Activated CD8-positive, alpha-beta memory T cell treated with anti-CD3 and anti-CD28 coated beads for 1 hour (primary cell): ENCODE measurements around the gene TMEM266.

Experiments used
- DNase-seq, 2 donors: peaks; one replicate each; pipeline ENCODE4 v3.0.0-alpha.2; 2020; ENCODE audit warnings: low read depth in 1 of 2; ENCODE audit errors: extremely low read depth in 1 of 2

Gene TMEM266

DNA sequence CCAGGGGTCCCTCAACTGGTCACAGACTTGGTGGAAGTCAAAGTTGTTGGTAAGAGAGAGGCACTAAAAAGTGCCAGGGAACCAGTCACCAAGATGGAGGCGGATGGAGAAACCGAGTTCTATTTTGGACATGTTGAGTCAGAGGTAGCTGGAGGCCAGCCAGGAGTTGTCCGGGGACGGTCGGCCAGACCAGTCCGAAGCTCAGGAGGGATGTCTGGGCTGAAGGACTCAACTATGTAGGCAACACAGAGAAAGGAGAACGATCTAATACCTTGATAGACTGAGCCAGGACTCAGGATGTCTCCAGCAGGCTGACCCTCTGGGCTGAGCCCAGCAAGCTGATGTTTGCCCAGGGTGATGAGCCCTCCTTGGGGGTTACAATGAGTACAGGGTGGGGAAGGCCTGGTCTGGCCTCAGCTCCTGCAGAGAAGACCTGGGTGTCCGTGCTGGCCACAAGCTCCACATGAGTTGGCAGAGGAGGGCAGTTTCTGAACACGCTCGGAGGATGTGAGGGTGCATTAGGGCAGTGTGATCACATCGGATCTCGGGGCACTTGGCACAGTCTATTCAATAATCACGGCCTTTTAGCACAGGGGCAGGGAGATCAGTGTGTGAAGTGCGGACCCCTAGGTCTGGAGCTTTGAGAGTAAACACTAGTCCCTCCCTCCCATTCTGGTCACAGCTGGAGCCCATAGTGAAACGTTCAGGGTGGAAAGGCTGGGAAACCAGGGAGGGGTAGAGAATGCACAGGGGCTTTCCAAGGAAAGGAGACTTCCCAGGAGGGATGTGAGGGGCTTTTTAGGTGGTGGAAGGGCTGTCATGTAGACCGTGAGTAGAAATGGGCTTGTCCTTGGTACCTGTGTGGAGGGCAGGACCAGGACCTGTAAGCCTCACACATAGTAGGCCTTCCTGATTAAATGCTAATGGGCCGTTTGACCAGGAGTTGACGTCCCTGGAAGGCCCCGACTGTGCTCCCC, 139.6 kb downstream of the TMEM266 start:
- no peak for DNase-seq

DNA sequence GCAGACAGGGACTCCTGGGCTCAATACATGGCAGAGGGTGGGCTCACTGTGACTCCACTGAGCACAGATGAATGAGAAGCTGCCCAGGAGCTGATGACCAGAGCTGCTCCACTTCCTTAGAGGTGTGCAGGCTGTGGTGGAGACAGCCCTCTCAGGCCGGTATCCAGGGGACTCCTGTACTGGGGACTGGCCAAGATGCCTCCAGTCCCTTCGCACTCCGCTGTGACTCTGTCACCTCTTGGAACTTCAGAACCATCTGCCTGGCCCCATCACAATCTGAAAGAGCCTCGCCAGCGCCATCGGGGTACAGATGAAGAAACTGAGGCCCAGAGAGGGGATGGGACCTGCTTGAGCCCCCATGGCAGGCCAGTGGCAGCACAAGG, 140.3 kb downstream of the TMEM266 start:
- no peak for DNase-seq

GRCh38 chr15:76200641-76201105, 140.9 kb downstream of the TMEM266 start:
- DNase-seq = no peak

GRCh38 chr15:76201536-76202255, 141.9 kb downstream of the TMEM266 start:
- DNase-seq = no peak

DNA sequence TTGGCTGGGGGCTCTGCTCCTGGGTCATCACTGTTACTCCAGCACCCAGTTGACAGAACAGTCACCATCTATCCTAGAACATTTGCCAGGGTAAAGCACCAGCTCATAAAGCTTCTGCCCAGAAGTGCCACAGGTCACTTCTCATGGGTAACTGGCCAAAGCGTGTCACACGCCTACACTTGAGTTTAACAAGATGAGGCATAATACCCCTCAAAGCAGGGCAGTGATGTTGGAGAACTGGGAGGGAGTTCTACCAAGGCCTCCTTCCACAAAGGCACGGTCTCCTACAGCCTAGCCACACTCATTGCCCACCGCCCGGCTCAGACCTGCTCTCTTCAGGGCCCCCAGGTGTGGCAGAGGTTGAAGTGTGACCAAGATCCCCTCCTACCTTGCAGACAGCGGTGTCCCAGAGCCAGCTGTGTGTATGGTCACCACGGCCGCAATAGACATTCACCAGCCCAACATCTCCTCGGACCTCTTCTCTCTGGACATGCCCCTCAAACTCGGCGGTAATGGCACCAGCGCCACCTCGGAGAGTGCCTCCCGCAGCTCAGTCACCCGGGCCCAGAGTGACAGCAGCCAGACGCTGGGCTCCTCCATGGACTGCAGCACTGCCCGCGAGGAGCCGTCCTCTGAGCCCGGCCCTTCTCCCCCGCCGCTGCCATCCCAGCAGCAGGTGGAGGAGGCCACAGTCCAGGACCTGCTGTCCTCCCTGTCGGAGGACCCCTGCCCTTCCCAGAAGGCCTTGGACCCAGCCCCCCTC, 143.7 kb downstream of the TMEM266 start:
- no peak for DNase-seq

GRCh38 chr15:76204109-76204845, 144.5 kb downstream of the TMEM266 start:
- no peak for DNase-seq

GRCh38 chr15:76204916-76205460, 145.2 kb downstream of the TMEM266 start:
- DNase-seq = no peak

DNA sequence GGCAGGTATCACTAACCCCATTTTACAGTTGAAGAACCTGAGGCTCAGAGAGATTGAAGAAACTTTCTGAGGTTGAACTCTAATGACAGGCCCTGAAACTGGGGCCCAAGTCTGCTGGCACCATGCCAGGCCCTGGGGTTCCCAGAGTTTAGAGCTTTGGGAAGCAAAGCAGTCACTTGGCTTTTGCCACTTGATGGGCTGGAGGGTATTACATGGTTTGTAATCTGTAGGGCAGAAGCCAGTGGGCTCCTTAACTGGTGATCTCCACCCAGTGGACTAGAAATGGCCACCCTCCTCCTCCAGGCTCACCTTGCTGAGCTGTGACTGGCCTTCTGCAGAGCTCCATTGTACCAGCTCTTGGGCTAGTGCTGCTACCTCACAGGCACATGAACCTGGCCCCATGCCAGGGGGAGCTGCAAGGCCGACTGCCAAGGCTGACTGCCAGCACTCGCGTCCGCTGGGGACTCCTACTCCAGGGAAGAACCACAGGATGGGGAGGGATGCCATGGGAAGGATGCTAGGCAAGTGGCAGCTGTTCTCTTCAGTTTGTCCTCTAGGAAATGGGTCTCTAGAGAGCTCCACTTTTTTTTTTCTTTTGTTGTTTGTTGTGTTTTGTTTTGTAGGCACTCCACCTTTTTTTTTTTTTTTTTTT, 146.7 kb downstream of the TMEM266 start:
- DNase-seq = no peak

GRCh38 chr15:76208084-76208785, 148.4 kb downstream of the TMEM266 start:
- no peak for DNase-seq

- no peak for DNase-seq
These were observed 149.1 kb downstream of the TMEM266 start for GRCh38 chr15:76208786-76209424.

- DNase-seq = no peak
These were observed 149.7 kb downstream of the TMEM266 start for GRCh38 chr15:76209523-76209922.

DNA sequence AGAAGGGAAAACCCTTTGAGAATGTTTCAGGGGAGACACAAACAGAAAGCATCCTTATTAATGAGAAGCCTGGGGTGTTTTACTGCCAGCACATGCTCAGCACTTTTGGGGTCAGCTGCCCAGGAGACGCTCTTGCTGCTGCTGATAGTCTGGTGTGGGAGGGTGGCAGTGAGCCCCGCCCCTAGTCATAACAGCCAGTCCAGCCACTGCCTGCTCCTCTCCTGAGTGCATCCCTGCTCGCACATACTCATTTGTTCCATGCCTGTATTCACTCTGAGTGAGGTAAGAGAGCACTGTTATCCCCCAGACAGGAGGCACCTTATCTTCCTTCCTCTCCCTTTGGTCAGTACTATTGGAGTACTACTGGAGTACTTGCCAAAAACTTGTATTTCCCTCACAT, 150.2 kb downstream of the TMEM266 start:
- no peak for DNase-seq

DNA sequence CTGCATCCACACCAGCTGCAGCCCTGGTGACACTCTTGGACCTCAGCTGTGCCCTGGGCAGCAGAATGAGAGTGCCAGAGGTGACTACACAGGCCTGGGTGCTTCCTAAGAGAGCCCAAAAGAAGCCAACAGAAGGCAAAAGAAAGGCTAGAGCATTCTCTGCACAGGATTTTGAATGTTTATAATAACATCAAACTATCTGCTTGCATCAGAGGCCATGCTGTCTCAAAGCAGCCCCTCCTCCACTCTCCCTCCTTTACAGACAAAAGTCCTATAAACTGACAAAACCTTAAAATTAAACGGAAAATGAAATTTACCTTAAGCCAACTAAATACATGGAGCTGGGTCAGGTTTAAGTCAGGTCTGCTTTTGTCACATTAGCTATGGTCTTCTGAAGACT, 155.8 kb downstream of the TMEM266 start:
- no peak for DNase-seq

DNA sequence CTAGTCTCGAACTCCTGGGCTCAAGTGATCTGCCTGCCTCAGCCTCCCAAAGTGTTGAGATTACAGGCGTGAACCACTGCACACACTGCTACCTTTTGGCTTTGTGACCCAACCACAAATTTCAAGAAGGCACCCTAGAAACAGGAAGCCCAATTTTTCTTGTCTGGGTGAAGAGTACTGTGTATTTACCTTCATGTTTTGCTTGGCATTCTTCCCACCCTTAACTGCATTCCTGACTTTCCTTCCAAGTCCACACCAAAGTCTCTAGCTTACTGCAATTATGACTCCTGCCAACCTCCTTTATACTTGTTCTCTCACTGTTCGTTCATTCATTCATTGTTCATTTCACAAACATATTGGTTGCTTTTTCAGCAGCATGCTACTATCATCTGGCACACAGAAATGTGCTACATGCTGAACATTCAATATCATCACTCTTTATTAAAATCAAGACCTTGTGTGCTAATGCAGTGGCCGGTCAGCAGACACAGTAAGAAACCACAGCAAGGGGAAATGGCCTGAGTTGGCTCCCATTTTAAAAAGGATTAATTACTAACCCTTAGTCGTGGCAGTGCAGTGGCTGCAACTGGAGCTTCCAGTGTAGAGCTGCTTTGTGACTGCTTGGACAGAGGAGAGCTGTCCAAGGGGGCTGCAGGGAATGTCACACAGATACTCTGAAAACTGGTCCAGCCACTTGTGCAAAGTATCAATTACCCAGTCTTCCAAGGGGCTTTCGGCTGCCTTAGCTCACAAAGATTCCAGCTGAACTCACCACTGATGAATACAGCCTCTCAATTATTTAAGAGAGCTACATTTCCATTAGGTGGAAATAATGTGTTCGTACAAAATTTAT, 157.5 kb downstream of the TMEM266 start:
- no peak for DNase-seq

DNA sequence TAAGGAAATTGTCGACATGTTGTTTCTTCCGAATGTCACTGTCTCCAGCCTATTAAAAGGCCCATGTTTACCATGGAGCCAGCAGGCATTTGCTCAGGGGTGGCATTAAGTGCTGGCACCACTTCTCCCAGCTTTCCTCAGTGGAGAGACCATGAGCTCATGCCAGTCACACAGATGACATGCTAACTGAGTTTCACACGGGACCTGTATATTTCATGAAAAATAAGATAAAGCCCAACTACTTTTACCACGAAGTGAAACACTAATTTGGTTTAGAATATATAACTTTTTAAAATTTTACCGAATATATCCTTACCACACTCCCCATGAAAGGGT, 158.1 kb downstream of the TMEM266 start:
- no peak for DNase-seq

GRCh38 chr15:76221085-76221767, 161.4 kb downstream of the TMEM266 start:
- no peak for DNase-seq

GRCh38 chr15:76222159-76222558, 162.4 kb downstream of the TMEM266 start:
- no peak for DNase-seq
